Renal pelvis (tissue), 4 donors: ENCODE measurements around the gene CAMKK2. TPM values are rescaled to one million over a fixed set of nuclear protein-coding genes. Genes with fewer than 3 reads are reported as not detected.

Experiments
- DNase-seq: peaks from one replicate; pipeline ENCODE4 v3.0.0-alpha.2; 2013
- polyA plus RNA-seq, 3 donors: library from polyadenylated mRNA; unstranded; fragments of 120-200 nt; gene quantifications; one replicate each; pipeline ENCODE4 v1.2.1, GENCODE V29; 2013; ENCODE audit not compliant: insufficient read length in 3 of 3

Gene CAMKK2
- polyA plus RNA-seq, 3 donors: 36.3 to 41.1 (median 37.2) TPM

- no peak for DNase-seq
These were observed 46.1 kb downstream of the CAMKK2 start for GRCh38 chr12:121250359-121250758.

- peak; percentile 39 for DNase-seq
These were observed 47.9 kb downstream of the CAMKK2 start for GRCh38 chr12:121248622-121249021.

- DNase-seq: no peak
These were observed 49.5 kb downstream of the CAMKK2 start for GRCh38 chr12:121246893-121247557.

- no peak for DNase-seq
These were observed 50.6 kb downstream of the CAMKK2 start for GRCh38 chr12:121245951-121246350.

- no peak for DNase-seq
These were observed 51.5 kb downstream of the CAMKK2 start for GRCh38 chr12:121245031-121245430.

- peak; percentile 49 for DNase-seq
These were observed 55.1 kb downstream of the CAMKK2 start for GRCh38 chr12:121241156-121241970.

- DNase-seq: peak; percentile 84
These were observed 55.9 kb downstream of the CAMKK2 start for GRCh38 chr12:121240484-121241101.

- no peak for DNase-seq
These were observed 56.5 kb downstream of the CAMKK2 start for GRCh38 chr12:121240062-121240420.

- DNase-seq: no peak
These were observed 57.0 kb downstream of the CAMKK2 start for GRCh38 chr12:121239351-121240061.

GRCh38 chr12:121238604-121239350, 57.7 kb downstream of the CAMKK2 start:
- DNase-seq: no peak

GRCh38 chr12:121238086-121238485, 58.4 kb downstream of the CAMKK2 start:
- no peak for DNase-seq

- no peak for DNase-seq
These were observed 59.1 kb downstream of the CAMKK2 start for GRCh38 chr12:121237415-121237814.

- no peak for DNase-seq
These were observed 59.7 kb downstream of the CAMKK2 start for GRCh38 chr12:121236776-121237175.

GRCh38 chr12:121233628-121234020, 62.9 kb downstream of the CAMKK2 start:
- no peak for DNase-seq

- no peak for DNase-seq
These were observed 63.4 kb downstream of the CAMKK2 start for GRCh38 chr12:121232977-121233627.

- DNase-seq: no peak
These were observed 64.3 kb downstream of the CAMKK2 start for GRCh38 chr12:121232163-121232562.

- DNase-seq: no peak
These were observed 66.0 kb downstream of the CAMKK2 start for GRCh38 chr12:121230538-121230907.

- DNase-seq: peak; percentile 68
These were observed 66.5 kb downstream of the CAMKK2 start for GRCh38 chr12:121229826-121230537.

GRCh38 chr12:121228919-121229665, 67.4 kb downstream of the CAMKK2 start:
- DNase-seq: no peak

- DNase-seq: no peak
These were observed 69.2 kb downstream of the CAMKK2 start for GRCh38 chr12:121227294-121227693.
